Left hindlimb (tissue), 1 donor: ENCODE results near the gene DCDC2C.

Source experiments
- DNase-seq: peaks from one replicate; pipeline ENCODE4 v3.0.0-alpha.2; 2018

DCDC2C gene, protein sequence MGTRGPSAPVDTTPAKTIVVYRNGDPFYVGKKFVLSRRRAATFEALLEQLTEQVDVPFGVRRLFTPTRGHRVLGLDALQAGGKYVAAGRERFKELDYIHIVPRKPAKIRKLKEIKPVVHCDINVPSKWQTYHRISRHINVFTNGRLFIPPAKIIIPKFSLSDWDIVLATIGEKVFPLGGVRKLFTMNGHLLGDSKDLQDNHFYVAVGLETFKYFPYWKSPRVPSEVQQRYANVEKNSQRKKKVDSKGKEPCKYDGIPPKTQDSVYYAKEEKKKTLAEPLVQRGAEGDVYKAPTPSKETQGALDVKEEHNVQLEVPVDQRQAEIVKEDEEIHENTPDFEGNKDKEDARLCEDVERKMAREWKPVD

DNA sequence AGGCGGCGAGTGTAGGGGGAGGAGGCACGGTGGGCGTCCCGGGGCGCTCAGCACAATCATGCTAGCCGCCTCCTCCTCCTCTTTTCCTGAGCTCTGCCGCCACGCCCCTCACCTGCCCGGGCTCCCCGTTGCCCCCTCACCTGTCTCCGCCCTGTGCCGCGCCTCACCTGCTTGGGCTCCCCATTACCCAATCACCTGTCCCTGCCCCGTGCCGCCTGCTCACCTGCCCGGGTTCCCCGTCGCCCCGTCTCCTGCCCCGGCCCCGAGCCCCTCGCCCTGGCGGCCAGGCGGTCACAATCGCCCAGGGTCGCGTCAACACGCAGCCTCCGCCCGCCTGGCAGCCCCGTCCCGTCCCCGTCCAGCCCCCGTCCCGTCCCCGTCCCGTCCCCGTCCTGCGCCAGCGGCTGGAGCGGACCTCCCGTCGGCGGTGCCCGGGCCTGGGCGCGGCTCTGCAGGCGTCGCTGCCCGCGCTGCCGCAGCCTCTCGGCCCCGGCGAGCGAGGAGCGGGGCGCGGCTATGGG, at the start of gene DCDC2C:
Gene DCDC2C, plus strand, starts transcription at position 340 of the 521 bp plus-strand sequence. Its CDS starts 177 bp downstream, at position 517.
- no peak for DNase-seq

DNA sequence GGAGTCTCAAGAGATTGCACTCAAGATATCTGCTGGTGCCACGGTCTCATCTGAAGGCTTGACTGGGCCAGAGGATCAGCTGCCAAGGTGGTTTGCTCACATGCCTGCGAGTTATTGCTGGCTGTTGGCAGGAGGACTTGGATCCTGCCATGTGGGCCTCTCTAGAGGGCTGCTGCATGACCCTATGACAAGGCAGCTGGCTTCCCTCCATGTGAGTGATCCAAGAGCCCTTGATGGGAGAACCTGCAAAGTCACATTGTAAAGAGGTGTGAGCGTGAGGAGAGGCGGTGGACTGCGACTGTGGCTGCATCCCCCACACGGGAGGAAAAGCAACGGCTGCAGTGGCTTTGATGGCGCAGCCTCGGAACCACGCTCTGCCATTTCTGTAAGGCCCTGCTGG, 49.4 kb upstream of the DCDC2C start:
- DNase-seq: no peak

DNA sequence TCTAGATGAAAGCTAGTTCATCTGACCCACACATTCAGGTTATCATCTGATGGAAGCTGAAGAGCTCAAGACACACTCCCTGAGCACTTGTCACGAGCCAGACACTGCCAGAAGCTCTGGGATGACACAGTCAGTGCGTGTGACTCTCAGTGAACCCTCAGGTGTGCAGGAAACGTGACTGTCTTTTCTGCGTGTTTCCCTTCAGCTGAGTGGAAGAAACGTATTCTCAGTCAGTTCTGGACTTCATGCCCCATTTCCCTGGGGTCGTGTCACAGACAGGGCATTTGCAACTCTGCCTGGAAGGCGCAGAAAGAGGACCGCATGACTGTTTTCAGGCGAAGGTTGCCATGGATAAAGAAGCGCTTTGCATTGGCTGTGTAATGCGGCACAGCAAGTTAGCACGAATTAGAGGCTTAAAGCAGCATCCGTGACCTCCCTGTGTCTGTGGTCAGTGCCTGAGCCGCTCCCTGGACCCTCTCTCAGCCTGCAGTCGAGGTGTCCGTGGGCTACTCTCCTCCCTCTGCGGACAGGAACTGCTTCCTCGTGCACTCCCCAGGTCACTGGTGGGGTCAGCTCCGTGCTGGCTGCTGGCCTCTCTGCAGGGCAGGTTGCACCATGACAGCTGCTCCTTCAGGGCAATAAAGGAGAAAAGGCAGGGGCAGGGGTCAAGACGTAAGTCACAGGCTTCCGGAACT, 48.7 kb upstream of the DCDC2C start:
- no peak for DNase-seq

DNA sequence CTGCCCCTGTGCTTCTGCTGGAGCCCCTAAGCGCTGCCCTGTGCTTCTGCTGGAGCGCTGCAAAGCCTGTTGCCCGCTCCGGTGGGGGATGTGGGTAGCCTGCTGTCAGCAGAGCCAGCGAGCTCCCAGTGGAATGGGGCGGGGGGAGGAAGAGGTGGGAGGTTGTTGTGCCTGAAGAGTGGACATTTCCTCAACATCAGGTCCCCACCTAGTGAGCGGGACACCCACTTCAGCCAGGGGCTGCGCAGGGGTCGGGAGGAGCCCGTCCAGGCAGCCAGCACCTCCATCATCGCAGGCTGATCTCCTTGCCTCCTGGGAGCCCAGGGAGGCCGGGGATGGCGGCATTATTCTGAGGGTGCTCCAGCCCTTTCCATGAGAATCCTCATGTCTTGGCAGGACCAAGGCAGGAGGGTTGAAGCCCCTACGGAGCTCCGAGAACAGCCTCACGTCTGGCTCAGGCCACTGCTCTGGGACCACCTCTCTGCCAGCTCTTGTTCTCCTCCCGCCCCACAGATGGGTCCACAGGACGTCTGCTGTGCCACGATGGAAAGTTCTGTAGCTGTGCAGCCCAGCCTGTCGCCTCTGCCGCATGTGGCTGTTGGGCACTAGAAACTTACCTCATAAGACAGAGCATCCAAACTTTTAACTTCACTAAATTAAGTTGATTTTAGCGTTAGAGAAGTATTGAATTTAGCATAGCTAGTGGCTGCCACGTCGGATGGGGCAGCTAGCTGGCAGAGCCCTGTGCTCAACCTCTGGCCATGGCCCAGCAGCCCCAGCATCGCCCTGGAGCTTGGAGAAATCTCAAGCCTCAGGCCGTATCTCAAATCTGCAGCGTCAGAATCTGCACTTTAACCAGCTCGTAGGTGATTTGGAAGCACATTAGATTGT, 47.3 kb upstream of the DCDC2C start:
- DNase-seq: no peak

DNA sequence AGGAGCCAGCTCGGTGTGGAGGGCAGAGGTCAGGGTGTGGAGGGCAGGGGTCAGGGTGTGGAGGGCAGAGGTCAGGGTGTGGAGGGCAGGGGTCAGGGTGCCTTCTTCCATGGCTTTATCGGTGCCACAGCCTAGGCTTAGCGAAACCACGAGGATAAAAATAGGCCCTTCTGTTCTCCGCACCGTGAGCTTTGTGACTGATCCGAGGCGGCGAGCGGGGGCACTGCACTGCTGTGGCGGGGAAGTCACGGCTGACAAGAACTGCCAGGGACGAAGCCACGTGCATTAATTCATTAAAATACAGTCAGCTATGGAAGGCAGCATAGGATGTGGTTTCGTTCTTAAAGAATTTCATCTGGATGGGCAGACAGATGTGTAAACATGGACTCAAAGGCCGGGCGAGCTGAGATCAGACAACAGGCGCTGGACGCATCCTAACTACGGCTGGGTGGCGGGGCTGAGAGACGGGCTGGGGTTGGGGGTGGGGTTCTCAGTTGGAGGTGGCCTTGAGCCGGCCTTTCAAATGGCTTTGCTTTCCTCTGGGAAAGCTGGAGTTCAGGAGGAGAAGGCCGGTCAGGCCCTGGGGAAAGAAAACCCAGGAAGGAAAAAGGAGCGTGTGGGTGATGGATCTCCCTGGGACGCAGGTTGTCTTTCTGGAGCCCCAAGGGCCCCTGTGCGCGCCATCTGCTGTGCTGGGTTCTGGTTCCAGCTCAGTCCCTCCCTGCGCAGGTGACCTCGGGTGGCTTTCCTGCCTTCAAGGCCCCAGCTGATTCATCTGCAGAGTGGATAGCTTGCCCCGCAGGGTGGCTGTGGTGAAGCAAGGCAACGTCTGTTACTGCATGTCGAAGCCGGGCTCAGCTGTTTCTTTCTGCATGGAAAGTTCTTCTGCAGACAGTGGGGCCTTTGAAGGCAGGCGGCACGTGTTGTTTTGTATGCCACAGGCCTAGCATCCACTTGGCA, 46.3 kb upstream of the DCDC2C start:
- no peak for DNase-seq

DNA sequence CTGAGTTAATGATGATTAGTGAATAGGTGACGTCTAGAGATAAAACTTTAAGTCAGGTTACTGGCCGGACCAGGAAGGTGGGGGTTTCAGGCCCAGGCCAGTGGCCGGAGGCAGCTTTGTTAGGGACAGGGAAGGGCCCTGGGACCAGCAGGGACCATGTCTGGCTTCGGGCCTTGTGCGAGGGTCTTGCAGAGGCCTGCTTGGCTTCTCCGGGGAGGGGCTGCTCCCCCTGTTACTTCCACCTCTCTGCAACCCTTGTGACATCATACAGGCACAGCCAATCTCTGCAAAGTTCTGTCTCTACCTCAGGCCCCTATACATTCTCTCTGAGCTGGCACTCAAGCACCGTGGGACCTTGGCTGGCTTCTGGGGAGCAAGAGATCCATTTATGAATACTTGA, 45.5 kb upstream of the DCDC2C start, which contains the start of gene ALLC:
Gene ALLC, plus strand, starts transcription at position 320 of the 400 bp plus-strand sequence. CDS start 12,958 bp downstream, outside the sequence.
- DNase-seq: no peak

DNA sequence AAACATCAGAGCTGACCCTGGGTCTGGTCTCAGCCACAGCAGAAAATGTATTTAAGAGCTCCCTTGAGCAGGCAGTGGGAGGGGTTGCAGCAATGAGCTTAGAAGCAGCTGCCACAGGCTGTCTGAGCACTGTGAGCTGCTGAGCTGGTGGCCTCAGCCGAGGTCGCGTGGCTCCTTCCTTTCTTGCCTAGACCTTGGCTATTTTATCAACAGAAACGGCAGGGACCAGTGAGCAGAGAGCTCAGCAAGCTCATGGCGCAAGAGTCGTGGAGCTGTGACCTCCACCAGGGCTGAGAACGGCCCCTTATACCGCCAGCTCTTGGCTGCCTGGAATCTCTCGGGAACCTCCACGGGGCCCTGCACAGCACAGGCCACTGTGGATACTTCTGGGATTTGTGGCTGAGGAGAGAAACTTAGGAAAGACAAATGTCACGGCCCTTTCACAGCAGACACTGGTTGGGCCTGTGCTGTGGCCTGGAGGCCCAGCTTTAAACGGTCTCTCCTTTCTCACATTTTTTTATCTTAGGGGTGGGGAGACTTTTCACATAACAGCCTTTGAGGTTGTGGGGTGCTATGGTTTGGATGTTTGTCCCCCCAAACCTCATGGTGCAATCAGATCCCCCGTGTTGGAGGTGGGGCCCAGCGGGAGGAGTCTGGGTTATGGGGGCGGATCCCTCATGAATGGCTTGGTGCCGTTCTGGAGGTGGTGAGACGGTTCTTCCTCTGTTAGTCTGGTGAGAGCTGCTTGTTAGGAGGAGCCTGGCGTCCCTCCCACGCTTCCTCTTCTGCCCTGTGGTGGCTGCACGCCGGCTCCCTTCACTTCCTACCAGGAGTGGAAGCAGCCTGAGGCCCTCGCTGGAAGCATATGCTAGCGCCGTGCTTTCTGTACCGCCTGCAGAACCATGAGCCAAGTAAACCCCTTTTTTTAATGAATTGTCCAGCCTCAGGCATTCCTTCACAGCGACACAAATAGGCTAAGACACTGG, 43.6 kb upstream of the DCDC2C start:
- peak; percentile 36 for DNase-seq

DNA sequence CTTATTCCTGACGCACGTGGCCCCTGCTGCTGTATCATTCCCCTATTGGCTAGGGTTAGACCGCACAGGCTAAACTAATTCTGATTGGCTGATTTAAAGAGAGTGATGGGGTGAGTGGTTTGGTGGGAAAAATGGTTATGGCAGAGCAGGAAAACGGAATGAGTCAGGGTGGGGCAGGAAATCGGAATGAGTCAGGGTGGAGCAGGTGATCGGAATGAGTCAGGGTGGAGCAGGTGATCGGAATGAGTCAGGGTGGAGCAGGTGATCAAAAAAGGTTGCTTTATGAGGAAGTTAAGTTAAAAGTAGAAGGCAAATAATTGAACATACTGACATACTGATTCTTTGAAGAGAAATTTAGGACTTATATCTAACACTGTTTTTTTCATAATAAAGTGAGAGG, 42.7 kb upstream of the DCDC2C start:
- DNase-seq: peak; percentile 15

DNA sequence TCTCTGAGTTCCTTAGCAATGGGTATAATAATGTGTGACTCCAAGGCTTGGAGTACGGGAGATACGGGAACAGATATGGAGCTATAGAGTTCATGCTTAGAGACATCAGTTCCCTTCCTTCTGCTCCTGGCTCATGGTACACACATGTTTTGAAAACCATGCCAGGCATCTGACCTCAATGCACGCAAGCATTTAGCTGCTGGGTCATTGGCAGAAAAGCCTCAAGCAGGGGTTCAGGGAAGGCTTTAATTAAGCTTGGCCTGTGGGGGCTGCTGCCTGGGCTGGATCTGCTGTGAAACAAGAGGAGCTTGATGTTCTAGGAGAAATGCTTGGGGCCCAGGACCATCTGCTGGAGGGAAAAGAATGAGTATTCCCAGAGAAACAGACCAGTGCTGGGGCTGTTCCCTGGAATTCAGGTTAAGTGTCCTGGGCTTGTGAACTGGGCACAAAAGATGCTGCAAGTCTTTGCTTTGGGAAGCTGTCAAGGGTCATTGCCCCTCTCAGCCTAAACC, 42.2 kb upstream of the DCDC2C start:
- peak; percentile 38 for DNase-seq

DNA sequence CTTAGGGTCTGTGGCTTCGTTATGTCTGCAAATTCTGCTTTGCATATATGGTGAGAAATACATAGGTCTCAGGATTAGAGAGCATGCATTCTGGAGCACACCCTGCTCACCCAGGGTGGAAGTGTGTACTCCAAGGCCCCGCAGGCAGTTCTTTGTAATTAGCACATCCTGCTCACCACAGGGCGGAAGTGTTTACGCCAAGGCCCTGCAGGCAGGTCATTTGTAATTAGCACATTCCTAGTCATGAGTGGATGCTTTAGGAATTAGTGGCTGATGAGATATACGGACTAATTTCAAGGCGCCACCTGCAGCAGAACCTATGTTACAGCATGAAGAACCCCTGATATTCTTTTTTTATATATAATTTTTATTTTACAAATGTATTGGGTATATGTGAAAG, 41.1 kb upstream of the DCDC2C start:
- no peak for DNase-seq

DNA sequence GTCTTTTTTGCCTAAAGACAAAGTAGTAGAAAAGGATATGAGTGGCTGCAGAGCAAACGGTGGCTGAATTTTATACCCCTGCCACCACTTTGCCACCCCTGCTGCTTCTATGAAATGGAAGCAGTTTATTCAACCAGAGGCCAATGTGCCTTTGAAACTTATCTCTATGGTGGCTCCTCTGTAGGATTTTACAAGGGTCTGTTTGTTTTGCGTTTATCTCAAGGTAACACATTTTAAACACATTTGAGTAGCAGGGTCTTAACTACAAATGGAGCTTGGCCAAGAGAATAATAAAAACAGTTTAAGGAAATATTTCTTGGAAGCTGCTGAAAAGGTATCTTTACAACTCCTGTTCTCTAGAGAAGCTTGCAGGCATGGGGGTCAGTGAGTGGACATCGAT, 39.3 kb upstream of the DCDC2C start:
- DNase-seq: no peak

DNA sequence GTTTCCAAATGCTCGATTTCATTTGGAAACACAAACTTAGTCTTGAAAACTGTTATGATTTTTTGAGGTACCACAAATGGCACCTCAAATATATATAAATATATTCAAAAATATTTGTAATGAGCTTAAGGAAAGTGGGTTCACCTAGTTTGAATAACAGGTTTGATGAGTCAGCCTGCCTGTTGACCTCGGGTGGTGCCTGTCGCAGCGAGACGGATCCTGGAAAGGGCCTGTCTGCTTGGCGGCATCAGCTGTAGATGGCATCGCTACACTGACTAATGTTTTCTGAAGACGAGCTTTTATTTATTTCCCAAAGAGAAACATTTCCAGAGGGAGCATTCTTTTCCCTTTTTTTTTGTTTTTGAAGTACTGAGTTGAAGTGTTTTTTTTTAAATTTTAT, 38.5 kb upstream of the DCDC2C start:
- DNase-seq: no peak

DNA sequence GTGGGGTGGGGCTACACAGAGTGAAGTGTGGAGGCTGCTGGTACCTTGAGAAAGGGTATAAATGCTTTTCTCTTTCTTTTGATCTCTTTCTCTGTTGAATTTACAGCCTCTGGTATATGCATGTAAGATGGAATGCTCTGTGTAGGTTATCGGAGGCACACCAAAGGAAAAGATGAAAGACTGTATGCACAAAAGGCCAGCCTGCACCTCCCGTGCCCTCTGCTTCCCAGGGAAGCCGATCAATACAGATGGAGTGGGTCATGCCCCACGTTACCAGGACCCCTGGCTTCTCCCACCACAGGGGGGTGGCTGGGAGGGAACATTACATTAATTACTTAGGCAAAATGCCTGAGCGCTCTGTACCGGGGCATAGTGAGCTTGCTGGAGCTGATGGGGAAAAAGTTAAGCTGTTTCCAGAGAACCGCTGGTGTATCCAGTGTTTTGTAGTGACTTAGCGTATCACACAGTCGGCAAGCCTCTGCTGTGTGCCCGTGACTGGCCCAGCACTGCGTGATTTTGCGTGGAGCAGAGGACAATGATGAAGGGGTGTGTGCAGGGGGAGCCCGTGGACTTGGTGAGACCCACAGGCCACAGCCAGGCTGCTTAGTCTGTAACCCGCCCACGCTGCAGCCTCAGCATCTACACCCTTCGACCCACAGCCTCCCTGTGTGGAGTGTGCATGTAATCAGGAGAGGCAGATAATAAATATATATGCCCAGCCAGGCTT, 37.3 kb upstream of the DCDC2C start:
- no peak for DNase-seq

DNA sequence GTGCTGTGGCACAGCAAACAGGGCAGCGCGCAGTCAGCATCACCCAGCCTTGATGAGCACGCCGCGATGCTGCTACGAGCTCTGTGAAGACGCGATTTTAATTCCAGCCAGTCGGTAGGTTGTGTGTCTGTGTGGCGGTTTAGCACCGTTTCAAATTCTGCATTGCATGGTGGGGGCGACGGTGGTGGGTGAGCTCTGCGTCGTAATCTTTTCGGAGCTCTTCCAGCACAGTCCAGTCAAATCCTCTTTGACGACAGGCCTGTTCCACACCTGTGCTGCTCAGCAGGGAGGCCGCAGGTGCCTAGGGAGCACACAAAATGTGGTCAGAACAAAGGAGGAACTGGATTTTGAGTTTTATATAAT, 36.8 kb upstream of the DCDC2C start:
- no peak for DNase-seq

DNA sequence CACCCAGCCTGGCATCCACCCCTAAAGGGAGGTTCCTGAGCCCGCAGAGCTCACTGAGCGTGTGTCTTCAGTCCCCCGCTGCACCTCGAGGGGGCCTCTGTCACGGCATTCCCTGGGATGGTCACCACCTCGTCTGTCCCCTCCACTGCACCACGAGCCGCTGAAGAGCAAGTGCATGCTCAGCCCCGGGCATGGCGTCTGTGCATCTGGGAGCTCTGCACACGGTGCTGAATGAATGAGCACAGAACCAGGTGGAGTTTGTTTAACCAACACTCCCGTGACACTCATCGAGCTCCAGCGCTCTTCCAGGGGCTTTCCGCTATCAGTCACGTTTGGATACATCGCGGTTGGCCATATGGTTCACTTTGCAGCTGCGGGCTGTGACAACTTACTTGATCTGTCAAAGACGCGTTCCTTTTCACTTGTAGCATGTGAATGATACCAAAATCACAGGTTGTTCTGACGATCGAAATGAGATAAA, 36.2 kb upstream of the DCDC2C start:
- DNase-seq: no peak

DNA sequence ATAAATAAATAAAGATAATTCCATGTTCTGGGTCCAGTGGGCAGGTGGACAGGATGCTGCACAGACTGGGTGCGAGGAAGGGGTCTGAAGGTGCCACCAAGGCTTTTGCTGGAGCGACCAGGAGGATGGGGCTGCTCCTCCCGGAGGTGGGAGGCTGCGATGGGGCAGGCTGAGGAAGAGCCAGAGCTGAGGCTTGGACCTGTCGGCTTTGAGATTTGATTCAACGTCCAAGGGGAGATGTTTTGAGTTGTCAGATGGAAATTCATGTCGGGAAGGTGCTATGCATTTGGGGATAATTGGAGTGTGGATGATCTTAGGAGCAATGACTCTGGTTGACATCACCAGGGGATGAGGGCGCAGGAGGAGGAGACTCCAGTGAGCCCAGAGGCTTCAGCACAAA, 33.7 kb upstream of the DCDC2C start:
- DNase-seq: no peak

DNA sequence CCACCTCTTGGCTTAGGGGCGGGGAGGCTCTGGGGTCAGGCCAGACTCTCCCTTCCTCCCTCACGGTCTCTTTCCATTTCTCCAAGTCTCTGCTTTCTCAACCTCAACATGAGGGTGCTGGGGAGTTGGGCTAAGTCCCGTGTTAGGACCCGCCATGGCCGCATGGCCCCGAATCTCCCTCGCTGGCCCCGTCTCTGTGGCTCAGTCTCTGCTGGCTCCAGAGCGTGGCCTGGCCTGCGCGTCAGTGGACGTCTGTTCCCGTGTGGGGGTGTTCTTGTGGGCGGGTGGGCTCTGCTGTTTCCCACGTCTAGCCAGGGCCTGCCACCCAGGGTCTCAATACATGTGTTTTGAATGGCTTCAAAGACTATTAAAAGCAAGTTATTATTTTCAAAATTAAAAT, 33.0 kb upstream of the DCDC2C start:
- DNase-seq: no peak

DNA sequence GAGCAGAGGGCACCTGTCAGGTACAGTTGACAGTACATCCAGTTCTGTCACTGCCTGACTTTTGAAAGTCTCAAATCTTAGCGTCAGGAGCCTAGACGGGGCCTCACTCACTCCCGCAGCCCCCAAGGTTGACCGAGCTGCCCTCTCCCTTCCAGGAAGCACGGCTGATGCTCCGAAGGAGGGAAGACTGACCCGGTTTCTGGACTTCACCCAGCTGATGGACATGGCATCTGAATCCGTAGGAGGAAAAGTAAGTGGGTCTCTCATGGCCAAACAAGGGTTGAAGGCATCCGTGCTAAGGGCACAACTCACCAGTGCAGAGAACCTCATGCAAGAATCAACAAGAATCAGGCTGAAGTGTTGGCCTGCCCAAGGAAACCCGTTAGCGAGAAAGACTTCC, 32.4 kb upstream of the DCDC2C start:
- no peak for DNase-seq

DNA sequence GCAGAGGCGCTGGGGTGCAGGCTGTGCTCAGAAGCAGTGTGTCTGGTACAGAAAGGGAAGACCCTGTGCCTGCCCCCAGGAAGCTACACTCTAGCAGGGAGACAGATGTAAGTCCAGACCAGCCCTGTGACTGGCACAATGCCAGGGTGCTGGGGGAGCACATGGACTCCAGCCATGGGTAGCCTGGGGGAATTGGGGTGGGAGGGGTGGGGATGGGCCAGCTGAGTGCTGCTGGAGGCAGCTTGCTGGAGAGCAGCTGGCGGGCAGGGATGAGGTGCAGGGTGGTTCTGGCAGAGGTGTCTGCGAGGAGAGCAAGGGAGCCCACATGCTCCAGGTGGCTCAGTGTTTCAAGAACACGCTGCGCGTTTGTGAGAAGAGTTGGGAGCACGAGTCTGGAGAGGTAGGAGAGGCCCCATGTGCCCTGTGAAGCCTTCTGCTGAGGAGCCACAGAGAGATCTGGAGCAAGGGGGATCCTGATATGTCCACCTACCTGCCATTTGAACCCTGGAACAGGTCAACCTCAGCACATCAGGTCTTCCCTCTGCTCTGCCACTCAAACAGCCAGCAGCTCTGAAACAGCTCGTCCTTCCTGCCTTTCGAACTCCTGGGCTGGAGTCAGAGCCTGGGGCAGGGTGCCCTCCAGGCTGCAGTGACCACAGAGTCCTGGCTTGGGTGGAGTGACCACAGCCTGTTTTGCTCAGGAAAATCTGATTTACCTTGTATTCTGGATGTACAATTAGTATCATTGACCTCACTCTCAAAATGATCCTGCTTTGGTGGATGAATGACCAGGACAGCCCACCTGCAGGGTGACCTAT, 30.3 kb upstream of the DCDC2C start:
- DNase-seq: no peak
